NOMO-1 treated with DMSO at 0.1 percent for 48 hours (cell line): ENCODE measurements around the gene IDH1.
"Not testable (repeated sequence)": the region's sequence is repeated elsewhere in the genome, so short reads cannot be mapped to it uniquely, and the experiment has no call there.

ENCODE experiments used
- DNase-seq: peaks from one replicate; lab custom pipeline; 2025; ENCODE audit not compliant: unreplicated experiment; lab: John Stamatoyannopoulos, UW

The IDH1 gene

DNA sequence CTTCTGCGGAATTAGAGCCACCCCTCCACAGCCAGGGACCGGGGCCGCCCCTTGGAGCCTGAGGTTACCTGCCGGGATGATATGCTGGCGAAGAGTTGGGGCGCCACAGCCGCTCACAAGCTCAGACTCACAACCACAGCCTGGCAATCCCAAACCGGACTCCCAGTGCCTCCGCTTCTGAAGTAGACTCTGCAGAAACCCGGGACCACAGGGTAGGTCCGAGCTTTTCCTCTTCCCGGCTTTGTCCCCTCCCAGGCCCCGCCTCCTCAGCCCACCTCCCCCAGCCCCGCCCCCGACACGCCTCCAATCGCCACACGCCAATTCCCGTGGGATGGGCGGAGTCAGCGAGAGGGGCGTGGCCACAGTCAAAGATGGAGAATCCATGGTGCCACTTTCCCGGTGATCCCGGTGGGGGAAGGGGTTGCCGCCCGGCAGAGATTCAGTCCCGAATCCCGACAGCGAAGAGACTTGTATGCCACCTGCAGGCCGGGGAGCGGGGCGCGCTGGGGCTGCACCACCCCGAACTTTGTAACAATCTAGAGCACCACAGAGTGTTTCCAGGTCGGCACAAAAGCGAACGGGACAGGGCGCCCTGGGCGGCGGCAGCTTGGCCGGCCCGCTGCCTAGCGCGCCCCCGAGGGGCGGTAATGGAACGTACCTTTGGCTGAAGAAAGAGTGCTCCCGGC lies at the start of gene IDH1:
TSS of gene IDH1 (minus strand) at position 201 of the 686 bp plus-strand sequence. CDS start 3,520 bp downstream, outside the sequence.
- DNase-seq, result peak; percentile 80

DNA sequence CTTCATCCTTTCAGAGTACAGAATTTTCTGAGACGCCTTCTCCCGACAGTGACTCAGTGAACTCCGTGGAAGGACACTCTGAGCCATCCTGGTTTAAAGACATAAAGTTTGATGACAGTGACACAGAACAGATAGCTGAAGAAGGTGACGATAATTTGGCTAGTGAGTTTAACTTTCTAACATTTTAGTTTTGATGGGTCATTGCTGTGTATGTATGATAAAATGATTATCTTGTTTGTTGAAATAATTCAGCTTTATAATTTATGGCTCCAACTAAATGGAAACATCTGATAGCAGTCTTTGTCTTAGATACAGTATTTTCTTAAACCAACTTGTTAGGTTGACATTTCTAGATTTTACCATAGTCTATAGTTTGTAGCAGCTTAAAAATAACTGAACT lies 49.3 kb upstream of the IDH1 start:
- no peak for DNase-seq

DNA sequence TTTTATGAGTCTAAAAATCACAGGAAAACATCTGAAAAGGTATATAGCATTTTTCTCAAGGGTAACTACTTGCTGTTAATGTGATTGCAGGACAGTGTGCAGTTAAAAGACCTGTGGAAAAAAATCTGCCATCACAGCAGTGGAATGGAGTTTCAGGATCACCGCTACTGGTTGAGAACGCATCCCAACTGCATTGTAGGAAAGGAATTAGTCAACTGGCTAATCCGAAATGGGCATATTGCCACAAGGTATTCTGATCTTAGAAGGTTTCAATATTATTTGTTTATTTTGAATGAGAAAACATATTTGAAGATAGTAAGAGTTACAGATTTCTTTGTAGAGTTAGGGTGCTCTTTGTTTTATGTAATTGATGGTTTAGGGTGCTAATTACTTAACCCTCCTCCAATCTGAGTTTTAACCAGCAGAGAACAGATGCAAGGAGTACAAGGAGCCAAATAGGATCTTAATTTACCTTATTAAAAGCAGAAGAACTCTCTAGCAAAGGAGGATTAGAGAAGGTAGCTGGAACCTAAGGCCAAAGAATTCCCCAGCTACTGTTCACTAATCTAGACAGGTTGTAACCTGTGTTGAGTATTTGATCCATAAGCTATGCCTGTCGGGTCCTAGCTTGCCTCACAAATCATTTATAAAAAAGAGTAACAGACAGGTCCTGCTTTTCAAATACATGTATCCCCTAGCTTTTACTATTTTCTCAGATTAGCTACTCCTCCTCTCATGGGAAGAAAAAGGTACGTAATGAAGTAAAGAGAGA lies 46.2 kb upstream of the IDH1 start:
- DNase-seq, result no peak

DNA sequence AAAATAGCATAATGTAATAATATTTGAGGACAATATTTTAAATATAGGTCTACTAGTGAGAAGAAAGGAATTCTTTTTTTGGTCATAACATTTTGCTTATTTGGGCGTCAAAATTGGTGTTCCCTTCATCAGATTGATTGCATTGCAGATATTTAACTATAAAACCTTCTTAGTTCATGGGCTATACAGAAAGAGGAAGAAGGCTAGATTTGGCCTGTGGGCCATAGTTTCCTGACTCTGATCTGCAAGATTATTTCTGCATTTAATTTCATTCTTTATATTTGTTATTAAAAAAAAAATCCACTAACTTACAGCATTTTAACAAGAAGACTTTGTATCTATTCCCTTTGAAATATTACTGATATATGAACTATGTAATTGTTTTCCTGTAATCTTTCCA lies 43.1 kb upstream of the IDH1 start:
- DNase-seq, result peak; percentile 17

DNA sequence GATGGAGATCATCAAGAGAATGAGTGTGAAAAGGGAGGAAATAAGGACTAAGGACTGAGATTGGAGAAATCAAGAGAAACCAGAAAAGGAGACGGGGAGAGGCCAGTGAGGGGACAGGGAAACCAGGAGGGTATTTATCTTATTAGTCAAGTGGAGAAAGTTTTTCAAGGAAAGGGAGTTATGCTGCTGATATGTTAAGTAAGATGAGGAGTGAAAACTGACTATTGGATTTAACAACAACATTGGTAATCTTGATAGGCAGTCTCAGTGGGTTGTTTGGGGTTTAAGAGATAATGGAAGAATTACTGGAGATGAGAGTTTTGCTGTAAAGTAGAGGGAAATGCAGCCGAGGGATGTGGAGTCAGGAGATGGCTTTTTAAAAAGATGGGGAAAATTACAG lies 41.7 kb upstream of the IDH1 start:
- DNase-seq, result no peak

DNA sequence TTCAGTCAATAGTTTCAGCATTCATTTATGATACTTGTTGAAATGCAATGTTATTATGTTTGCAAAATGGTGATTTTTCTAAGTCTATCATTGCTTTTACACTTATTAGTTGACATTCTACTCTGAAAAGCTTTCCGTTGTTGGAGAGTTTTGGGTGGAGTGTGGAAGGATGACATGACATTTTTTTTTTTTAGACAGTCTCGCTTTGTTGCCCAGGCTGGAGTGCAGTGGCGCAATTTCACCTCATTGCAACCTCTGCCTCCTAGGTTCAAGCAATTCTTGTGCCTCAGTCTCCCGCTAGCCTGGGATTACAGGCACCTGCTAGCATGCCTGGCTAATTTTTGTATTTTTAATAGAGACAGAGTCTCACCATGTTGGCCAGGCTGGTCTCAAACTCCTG lies 41.0 kb upstream of the IDH1 start:
- no peak for DNase-seq

DNA sequence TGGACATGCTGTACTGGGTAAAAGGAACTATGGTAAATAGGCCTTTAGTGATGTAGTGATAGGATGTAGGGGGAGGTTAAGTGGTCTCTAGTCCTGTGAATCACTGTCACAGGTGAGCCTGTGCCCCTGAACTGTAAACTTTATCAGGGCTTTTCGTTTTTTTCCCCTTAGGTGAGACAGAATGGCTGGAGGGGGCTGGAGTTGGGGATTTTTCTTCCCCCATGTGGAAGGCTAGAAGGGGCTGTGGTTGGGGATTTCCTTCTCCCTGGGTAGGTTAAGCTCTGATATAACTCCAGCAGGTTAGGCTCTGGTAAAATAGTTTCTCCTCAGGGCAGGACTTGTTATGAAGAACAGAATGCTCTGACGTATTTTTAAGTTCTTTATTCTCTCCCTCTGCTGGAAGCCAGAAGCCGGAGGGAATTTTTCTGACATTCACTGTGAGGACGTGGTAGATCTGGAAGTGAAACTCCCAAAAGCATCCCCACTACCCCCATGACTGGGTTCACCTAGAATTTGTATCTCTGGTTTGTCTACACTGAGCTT lies 39.7 kb upstream of the IDH1 start:
- no peak for DNase-seq

DNA sequence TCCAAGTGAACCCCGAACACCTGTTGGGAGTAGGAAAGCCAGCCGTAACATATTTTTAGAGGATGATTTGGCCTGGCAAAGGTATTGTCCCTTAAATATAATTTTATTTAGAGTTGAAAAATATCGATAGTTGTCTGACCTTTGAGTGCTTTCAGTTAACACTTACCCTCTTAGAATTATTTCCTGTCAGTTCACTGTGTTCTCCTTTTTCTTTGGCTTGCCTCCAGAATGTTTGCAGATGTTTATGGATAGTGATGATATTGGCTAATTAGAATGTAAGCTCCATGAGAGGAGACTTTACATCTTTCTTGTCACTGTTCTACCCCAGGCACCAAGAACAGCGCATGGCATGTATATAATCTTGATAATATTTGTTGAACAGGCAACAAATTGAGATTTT lies 31.0 kb upstream of the IDH1 start:
- peak; percentile 3 for DNase-seq

DNA sequence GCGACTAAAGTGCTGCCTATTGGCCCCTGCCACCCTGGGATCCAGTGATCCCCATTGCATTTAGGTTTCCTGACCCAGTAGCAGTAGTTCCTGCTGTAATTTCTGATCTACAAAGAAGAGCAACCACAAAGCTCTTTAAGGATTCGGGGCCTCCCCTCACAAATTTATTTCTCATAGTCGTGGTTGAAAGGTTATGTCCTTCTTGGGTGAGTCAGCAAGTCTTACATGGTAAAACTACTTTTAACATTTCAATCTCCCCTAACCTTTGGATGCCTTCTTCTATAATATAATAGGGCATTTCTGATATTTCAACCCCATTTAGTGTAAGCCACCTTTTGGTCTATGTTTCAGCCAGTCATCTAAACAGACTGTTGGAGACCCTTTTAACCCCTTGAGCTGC lies 26.1 kb upstream of the IDH1 start:
- no peak for DNase-seq

DNA sequence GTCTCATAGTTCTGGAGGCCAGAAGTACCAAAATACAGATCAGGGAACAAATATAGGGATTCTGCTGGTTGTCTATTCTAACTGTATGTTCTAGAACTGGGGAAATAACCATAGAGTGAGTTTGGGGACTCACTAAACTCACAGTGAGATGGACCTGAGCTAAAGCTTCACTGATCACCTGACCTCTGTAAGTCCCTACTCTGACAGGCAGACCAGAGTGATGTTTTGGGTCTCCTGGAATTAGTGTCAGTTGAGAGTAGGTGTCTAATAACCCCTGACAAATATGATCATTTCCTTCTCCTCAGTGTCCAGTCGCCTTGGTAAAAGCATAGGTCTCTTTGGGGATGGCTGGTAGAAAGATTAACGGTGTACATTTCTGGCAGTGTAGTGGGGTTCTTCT lies 25.4 kb upstream of the IDH1 start:
- DNase-seq, result no peak

DNA sequence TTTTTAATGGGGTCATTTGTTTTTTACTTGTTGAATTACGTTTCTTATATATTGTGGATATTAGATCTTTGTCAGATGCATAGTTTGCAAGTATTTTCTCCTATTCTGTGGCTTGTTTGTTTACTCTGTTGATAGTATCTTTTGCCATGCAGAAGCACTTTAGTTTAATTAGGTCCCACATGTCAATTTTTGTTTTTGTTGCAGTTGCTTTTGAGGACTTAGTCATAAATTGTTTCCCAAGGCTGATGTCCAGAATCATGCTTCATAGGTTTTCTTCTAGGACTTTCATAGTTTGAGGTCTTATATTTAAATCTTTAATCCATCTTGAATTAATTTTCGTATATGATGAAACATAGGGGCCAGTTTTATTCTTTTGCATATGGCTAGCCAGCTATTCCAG lies 24.4 kb upstream of the IDH1 start:
- no peak for DNase-seq

DNA sequence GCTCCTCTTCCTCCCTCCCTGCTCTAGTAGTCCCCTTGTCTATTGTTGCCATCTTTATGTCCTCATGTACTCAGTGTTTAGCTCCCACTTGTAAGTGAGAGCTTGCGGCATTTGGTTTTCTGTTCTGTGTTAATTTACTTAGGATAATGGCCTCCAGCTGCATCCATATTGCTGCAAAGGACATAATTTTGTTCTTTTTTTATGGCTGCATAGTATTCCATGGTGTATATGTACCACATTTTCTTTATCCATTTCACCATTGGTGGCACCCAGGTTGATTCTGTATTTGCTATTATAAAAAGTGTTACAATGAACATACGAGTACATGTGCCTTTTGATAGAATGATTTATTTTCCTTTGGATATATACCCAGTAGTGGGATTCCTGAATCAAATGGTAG lies 23.7 kb upstream of the IDH1 start:
- DNase-seq, result no peak

DNA sequence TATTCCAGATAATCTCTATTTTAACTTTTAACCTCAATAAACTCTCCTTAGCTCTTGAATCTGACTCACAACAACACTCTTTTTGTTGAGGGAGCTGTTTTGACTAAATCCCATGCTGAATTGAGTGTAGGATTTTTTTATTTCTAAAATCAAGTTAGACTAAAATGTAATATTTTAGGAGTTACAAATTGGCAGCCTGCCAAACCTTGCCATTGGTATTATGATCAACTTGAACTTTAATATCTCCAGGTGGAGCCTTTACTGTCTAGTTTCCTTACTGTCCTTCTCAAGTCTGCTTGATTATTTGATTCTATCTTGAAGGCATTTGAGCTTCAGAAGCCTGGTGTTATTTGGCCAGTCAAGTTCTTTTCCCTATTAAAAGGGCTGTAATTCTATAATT lies 19.9 kb upstream of the IDH1 start:
- DNase-seq, result no peak

DNA sequence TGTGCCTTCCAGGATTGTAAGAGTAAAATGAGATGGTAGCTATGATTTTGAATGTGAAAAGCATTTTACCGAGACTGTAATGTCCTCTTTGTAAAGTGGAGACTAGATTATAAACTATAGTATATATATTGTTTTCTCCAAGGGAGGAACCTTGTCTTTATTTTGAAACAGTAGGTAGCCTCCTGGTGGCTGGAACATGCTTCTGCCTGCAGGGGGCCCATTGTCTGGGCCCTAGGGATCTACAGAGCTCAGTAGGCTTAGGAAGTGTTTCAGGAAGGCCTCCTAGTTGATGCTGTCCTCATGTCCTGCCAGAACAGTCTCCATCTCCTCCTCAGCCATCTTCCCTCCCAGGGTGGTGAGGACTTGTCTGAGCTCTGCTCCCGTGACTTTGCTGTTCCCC lies 14.2 kb upstream of the IDH1 start:
- no peak for DNase-seq

DNA sequence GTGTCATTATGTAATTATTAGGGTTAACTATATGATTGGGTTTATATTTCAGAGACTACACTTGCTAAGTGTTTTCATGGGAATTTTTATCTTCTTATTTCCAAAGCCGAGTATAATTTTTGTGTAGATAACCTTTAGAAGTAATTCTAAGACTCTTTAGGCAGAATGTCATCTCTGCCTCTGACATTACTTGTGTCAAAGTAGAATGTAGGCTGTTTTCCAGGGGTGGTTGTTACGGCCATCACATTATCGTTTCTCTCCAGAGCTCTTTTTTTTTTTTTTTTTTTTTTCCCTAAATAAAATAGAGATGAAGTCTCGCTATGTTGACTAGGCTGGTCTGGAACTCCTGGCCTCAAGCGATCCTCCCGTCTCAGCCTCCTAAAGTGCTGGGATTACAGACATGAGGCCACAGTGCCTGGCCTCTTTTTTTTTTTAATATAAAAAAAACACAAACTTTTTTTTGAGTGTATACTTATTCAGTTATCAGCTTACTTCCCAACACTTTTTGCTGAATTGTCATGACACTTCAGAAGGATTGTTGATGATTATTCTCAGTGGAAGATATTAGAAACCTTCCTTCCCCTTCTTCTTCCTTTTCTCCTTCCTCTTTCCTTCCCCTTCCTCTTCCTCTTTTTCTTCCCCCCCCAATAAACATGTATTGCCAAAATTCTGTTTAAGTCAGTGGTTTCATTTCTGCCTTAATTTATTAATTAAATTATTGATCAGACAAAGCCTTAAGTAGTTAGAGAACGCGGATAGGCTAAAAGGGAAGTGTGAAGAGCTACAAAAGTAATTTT lies 13.5 kb upstream of the IDH1 start:
- peak; percentile 22 for DNase-seq

DNA sequence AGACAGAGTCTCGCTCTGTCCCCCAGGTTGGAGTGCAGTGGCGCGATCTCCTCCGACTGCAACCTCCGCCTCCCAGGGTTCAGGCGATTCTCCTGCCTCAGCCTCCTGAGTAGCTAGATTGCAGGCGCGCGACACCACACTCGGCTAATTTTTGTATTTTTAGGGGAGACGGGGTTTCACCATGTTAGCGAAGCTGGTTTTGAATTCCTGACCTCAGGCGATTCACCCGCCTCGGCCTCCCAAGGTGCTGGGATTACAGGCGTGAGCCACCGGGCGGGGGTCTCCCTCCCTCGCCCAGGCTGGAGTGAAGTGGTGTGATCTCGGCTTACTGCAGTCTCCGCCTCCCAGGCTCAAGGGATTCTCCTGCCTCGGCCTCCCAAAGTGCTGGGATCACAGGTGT lies 12.7 kb upstream of the IDH1 start:
- DNase-seq, result not testable (repeated sequence)

DNA sequence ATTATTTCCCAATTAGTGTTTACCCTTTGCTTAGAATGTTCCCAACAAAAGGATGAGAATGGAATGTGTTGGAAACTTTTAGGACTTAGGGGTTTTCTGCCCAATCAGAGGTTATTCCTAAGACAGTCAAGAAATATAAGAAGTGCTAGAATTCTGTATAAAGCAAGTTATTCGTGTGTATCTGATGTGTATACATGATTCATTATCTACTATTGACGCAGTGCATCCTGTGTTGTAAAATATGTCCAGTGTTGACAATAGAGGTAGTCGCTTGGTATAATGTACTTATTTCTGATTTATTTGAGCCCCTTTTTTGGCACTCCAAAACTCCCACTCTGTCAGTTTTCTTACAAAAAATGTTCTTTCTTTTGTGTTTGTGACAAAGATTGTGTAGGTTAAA lies 12.1 kb upstream of the IDH1 start:
- DNase-seq, result no peak

DNA sequence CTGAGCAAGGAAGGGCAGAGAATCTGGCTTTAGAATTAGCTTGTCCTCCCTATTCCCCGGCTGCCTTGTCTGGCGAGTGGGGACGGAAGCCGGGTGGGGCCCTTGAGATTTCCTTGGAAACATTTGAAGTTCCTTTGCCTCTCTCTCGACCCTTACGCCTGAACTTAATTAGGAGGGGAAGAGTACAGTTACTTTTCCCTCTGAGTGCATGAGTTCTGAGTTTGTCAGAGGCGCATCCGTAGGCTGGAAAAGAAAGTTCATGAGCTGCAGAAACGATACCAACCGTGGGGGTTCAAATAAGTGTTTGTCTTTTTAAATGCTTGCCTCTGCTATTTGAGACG lies 11.7 kb upstream of the IDH1 start:
- no peak for DNase-seq

DNA sequence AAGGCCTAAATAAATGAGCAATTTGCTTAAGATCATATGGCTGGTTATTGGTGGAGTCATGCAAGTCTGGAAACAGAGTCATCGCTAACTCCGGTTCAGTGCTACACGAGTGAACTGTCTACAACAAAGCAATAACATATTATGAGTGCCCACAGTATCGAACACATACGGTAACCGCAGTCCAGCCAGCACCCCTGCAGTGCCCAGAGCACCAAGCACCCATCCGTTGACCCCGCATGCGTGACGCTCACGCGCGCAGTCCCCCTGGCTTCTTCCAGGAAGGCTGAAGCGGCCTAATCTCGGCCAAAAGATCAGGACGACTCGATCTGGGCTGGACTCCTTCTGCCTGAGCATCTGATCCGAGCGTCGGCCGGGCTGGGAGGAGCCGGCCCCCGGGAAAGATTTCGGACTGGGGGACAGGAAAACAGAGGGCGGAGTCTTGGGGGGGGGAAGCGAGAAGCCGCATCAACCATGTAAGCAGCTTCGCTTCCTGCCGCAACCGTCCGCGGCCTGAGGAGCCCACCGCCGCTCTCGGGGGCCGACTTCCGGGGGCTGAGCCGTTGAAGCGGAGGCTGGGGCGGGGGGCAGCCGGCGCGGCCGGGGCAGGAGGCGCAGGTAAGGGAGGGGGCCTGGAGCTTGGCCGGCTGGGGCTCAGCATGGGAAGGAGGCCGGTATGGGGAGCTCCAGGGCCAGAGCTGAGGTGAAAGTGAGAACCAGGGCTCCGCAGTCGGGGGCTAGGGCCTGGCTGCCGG lies 11.1 kb upstream of the IDH1 start, which contains the start of gene PIKFYVE:
TSS of gene PIKFYVE (plus strand) at position 455 of the 752 bp plus-strand sequence. CDS start 5,265 bp downstream, outside the sequence.
- DNase-seq, result peak; percentile 97

DNA sequence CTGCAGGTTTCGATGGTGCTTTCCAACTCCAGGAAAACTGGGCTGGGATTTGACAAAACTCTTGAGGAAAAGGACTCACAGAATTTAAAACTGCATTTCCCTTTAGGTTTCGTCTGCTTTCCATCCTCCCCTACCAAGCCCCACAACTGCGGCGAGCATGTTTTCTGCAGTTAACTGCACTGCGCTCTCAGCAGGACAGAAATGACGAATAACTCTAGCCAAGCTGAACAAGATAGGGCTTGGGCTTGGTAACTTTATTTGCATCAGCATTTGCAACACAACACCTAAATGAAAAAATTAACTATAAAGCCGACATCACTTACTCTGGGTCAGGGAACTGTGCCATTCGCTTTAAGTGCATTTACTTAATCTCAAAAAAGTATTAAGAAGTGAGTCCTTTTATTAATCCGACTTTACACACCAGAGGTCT lies 10.5 kb upstream of the IDH1 start:
- DNase-seq, result peak; percentile 61
